ENCODE results near the gene ESYT3. TPM values are rescaled to one million over a fixed set of nuclear protein-coding genes. Genes with fewer than 3 reads are reported as not detected.
A peak's percentile ranks its signal among the peaks of the same experiment; 100 is the strongest.

The ESYT3 gene
- total and polyA plus RNA-seq, 2 experiments from 2014 or later = 3.5 to 8.2 TPM

GRCh38 chr3:138450704-138451424 lies 16.4 kb downstream of the ESYT3 start (continued):
- no peak for TF ChIP-seq ZNF114 (CRISPR knock-in tag; IDR thresholded peaks at IDR 0.05)

- DNase-seq (ENCODE audit: low spot score) = no peak
- peaks cover 5% of the 10 kb centered on the region for H3K27me3 Mint-ChIP-seq (ENCODE audit: insufficient read depth, low read depth, poor library complexity)
- H3K79me2 ChIP-seq (replicated peaks; ENCODE audit: insufficient read depth) = no peaks in the 10 kb centered on the region
- H4K20me1 ChIP-seq (replicated peaks; ENCODE audit: insufficient read depth) = no peaks in the 10 kb centered on the region
- H3K27me3 ChIP-seq (ENCODE audit: insufficient read depth) = no peaks in the 10 kb centered on the region
- no peak overlapping the region for H2AFZ ChIP-seq
- H3K4me2 ChIP-seq = no peak overlapping the region
- peaks cover 17% of the 10 kb centered on the region for H3K36me3 Mint-ChIP-seq (ENCODE audit: low read depth)
- H3K4me3 Mint-ChIP-seq = no peak overlapping the region
- H3F3A ChIP-seq (replicated peaks; ENCODE audit: low read depth) = no peaks in the 10 kb centered on the region
- H3K36me3 ChIP-seq (ENCODE audit: insufficient read depth) = no peaks in the 10 kb centered on the region
- H3K4me1 Mint-ChIP-seq = peaks cover 5% of the 10 kb centered on the region; the same call in 2 of the 3 replicates
- no peaks in the 10 kb centered on the region for H3K4me1 ChIP-seq (ENCODE audit: insufficient read depth)
- no peaks in the 10 kb centered on the region; the same call in 2 of the 3 replicates for H3K9me3 Mint-ChIP-seq
- H3K27ac Mint-ChIP-seq = no peak overlapping the region
- ATAC-seq = peak; percentile 47
- no peaks in the 10 kb centered on the region for H3K9me2 ChIP-seq (ENCODE audit: insufficient read depth)
- no peak overlapping the region for H3K4me3 ChIP-seq
- H3K27ac ChIP-seq (ENCODE audit: low read depth) = no peak overlapping the region
- TF ChIP-seq ZNF331 (CRISPR knock-in tag; IDR thresholded peaks at IDR 0.05; ENCODE audit: low read depth) = no peak
- TF ChIP-seq CREB1 (CRISPR knock-in tag; IDR thresholded peaks at IDR 0.05; ENCODE audit: low read depth) = no peak
- no peak for TF ChIP-seq EZH2phosphoT487 (IDR thresholded peaks at IDR 0.05; ENCODE audit: unreplicated experiment)
- TF ChIP-seq CTCF (conservative IDR thresholded peaks at IDR 0.05; ENCODE audit: low read depth in 2 of 2) = no peak
- TF ChIP-seq ETS1 (IDR thresholded peaks at IDR 0.05) = no peak
- TF ChIP-seq ZNF462 (CRISPR knock-in tag; IDR thresholded peaks at IDR 0.05) = no peak
- TF ChIP-seq POLR2AphosphoS5 (IDR thresholded peaks at IDR 0.05; ENCODE audit: low read depth) = no peak
- TF ChIP-seq JUNB (IDR thresholded peaks at IDR 0.05; ENCODE audit: unreplicated experiment) = no peak
- no peak for TF ChIP-seq ZNF114 (CRISPR knock-in tag; IDR thresholded peaks at IDR 0.05)
- no peak for TF ChIP-seq NANOG (IDR thresholded peaks at IDR 0.05; ENCODE audit: borderline replicate concordance)
- TF ChIP-seq REST (IDR thresholded peaks at IDR 0.05; ENCODE audit: unreplicated experiment) = no peak
- TF ChIP-seq STAT1 (IDR thresholded peaks at IDR 0.05; ENCODE audit: unreplicated experiment) = no peak
Measured at GRCh38 chr3:138451595-138452162, 17.3 kb downstream of the ESYT3 start.
